Transverse colon (tissue), 4 donors: ENCODE data around the gene ACAP1. TPM values are rescaled to one million over a fixed set of nuclear protein-coding genes. Genes with fewer than 3 reads are reported as not detected.

Source experiments
- DNase-seq: peaks from one replicate; pipeline ENCODE4 v3.0.0-alpha.2; 2019
- H3K27ac ChIP-seq, 4 donors: fragments of 200-600 bp; sonication (generic); 2 replicates each; pipeline ENCODE4 v1.5.1; 2016 to 2018; ENCODE audit warnings: inconsistent platforms in 4 of 4
- H3K27me3 ChIP-seq: fragments of 200-600 bp; sonication (generic); 2 replicates; pipeline ENCODE4 v1.5.1; 2017; ENCODE audit warnings: inconsistent platforms
- H3K36me3 ChIP-seq, 4 donors: fragments of 200-600 bp; sonication (generic); 2 replicates each; pipeline ENCODE4 v1.5.1; 2017 to 2019; ENCODE audit warnings: inconsistent platforms in 4 of 4
- H3K4me1 ChIP-seq, 4 donors: fragments of 200-600 bp; sonication (generic); 2 replicates each; pipeline ENCODE4 v1.5.1; 2017 to 2020; ENCODE audit warnings: inconsistent platforms in 4 of 4
- H3K4me3 ChIP-seq, 4 donors: fragments of 200-600 bp; sonication (generic); 1 replicate in 1 of 4; 2 replicates in 3 of 4; pipeline versions ENCODE4 v1.5.1 to v1.6.1; 2017 to 2019; ENCODE audit warnings: inconsistent platforms in 4 of 4
- H3K9me3 ChIP-seq, 2 donors: fragments of 200-600 bp; sonication (generic); 2 replicates each; pipeline ENCODE4 v1.5.1; 2017 to 2019; ENCODE audit warnings: inconsistent platforms in 2 of 2
- EP300 ChIP-seq: sonication (generic); formaldehyde crosslinking; IDR thresholded peaks from one replicate; pipeline ENCODE4 v1.6.1; 2017; ENCODE audit warnings: antibody characterized with exemption, low read depth
- POLR2A ChIP-seq: fragments of 450-650 bp; IDR thresholded peaks from one replicate; pipeline ENCODE4 v1.6.1; 2016; ENCODE audit warnings: antibody characterized with exemption, mild to moderate bottlenecking, moderate library complexity
- POLR2AphosphoS5 ChIP-seq, 3 donors: sonication (generic); formaldehyde crosslinking; IDR thresholded peaks; one replicate each; pipeline ENCODE4 v1.6.1; 2016; ENCODE audit warnings: antibody characterized with exemption in 3 of 3
- WGBS, 2 donors: methylation state at CpG; one replicate each; pipeline ENCODE4 v1.1.5; 2018; ENCODE audit warnings: low coverage in 1 of 2; 5-methylcytosine and 5-hydroxymethylcytosine counted together
- in situ Hi-C, 4 donors: fragments of 200-750 bp; cut with MboI; loops; one replicate each; pipeline versions ENCODE4 v1.15.0 to v1.15.1; 2017; ENCODE audit warnings: low sequenced_read_pairs in 3 of 4, low pct_ligation_motif_present in 1 of 4, low pct_unique_long_range_greater_than_20kb in 1 of 4
- intact Hi-C: fragments of 100-400 bp; cut with DNase I; formaldehyde crosslinking; loops from one replicate; pipeline ENCODE4 v1.15.1; 2023; ENCODE audit warnings: low total_unique reads
- total RNA-seq, 4 donors: library from RNA; depleted of rRNA; stranded (reverse); fragments of >200 nt; gene quantifications; one replicate each; pipeline ENCODE4 v1.1.0, GENCODE V29; 2016
- TF ChIP-seq, protein P1 (sequence below), 5 experiments: fragments of 200-600 bp in 3 of 5; fragments of 450-650 bp in 2 of 5; sonication (generic) in 3 of 5; IDR thresholded peaks; 1 replicate in 2 of 5; 2 replicates in 3 of 5; pipeline ENCODE4 v1.5.1; 2016 to 2017; ENCODE audit warnings: antibody characterized with exemption in 5 of 5, inconsistent platforms in 3 of 5, mild to moderate bottlenecking in 2 of 5, moderate library complexity in 1 of 5

The ACAP1 gene
- total RNA-seq, 4 donors from 2014 or later, result 4.8 to 21.0 (median 10.0) TPM

DNA sequence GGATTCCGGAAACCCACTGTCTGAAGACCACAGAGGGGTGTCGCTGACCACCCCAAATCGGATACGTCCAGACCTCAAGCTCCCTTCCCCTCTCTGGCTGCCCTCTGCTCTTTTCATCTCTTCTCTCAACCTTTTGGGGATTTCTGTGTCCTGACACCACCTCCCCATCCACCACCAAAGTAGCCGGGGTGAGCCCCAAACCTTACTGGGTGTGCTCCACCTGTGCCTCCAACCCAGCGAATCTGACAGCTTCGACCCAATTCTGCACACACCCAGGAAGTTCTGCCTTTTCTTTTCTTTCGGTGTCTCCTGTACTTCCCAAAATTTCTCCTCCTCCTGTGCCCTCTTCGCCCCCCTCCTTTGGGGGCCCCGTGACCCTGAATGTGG is 16.2 kb downstream of the ACAP1 start:
- no peak for DNase-seq
- Histone ChIP-seq H3K9me3 (no peaks in the 10 kb centered on the region), H3K36me3 (no peaks in the 10 kb centered on the region), H3K27ac (peak overlapping the region; percentile 92 to 98 (median 98)), H3K27me3 (no peaks in the 10 kb centered on the region), H3K4me1 (peaks cover 7 to 58% (median 42%) of the 10 kb centered on the region in 4 donors), H3K4me3 (peak overlapping the region; percentile 68 to 88 (median 74))
- in situ Hi-C loops (loop anchor here in 1 of 4 donors (10.0 kb wide), 1 partner anchor 82 kb away; the partner anchor contains the start of genes FGF11 and TMEM102), intact Hi-C loops (loop anchor here (10.0 kb wide), 1 partner anchor 202 kb away; the partner anchor contains the start of gene TNFSF13)
- 22 to 41% methylated on average over 4 to 10 of the region's 10 CpGs for WGBS, 2 donors
- no peak for TF ChIP-seq POLR2AphosphoS5 (IDR thresholded peaks at IDR 0.05)
- TF ChIP-seq, protein P1, sequence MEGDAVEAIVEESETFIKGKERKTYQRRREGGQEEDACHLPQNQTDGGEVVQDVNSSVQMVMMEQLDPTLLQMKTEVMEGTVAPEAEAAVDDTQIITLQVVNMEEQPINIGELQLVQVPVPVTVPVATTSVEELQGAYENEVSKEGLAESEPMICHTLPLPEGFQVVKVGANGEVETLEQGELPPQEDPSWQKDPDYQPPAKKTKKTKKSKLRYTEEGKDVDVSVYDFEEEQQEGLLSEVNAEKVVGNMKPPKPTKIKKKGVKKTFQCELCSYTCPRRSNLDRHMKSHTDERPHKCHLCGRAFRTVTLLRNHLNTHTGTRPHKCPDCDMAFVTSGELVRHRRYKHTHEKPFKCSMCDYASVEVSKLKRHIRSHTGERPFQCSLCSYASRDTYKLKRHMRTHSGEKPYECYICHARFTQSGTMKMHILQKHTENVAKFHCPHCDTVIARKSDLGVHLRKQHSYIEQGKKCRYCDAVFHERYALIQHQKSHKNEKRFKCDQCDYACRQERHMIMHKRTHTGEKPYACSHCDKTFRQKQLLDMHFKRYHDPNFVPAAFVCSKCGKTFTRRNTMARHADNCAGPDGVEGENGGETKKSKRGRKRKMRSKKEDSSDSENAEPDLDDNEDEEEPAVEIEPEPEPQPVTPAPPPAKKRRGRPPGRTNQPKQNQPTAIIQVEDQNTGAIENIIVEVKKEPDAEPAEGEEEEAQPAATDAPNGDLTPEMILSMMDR (IDR thresholded peaks at IDR 0.05), result peak in 2 of 5 experiments; percentile 58 to 78
- TF ChIP-seq POLR2A, result no peak
- TF ChIP-seq EP300, result no peak

DNA sequence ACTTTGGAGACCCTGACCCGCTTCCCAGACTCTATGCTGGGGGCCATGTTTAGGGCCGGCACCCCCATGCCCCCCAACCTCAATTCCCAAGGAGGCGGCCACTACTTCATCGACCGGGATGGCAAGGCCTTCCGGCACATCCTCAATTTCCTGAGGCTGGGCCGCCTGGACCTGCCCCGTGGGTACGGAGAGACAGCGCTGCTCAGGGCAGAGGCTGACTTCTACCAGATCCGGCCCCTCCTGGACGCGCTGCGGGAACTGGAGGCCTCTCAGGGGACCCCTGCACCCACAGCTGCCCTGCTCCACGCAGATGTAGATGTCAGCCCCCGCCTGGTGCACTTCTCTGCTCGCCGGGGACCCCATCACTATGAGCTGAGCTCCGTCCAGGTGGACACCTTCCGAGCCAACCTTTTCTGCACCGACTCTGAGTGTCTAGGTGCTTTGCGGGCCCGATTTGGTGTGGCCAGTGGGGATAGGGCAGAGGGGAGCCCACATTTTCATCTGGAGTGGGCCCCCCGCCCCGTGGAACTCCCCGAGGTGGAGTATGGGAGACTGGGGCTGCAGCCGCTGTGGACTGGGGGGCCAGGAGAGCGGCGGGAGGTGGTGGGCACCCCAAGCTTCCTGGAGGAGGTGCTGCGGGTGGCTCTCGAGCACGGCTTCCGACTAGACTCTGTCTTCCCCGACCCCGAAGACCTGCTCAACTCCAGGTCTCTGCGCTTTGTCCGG is 16.7 kb downstream of the ACAP1 start:
- in situ Hi-C loops, result loop anchor here in 1 of 4 donors (10.0 kb wide), 1 partner anchor 82 kb away; the partner anchor contains the start of genes FGF11 and TMEM102
- Histone ChIP-seq H3K27ac (peak overlapping the region; percentile 92 to 98 (median 98)), H3K4me3 (peak overlapping the region in 3 of 4 donors; percentile 68 to 88 (median 77)), H3K9me3 (no peaks in the 10 kb centered on the region), H3K27me3 (no peaks in the 10 kb centered on the region), H3K36me3 (no peaks in the 10 kb centered on the region), H3K4me1 (peaks cover 7 to 58% (median 42%) of the 10 kb centered on the region in 4 donors)
- TF ChIP-seq POLR2A (no peak), EP300 (no peak), POLR2AphosphoS5 (IDR thresholded peaks at IDR 0.05) (no peak)
- TF ChIP-seq, protein P1 (IDR thresholded peaks at IDR 0.05), result no peak
- WGBS, 2 donors, result 84 to 85% methylated on average over 4 to 30 of the region's 37 CpGs
- intact Hi-C loops, result loop anchor here (10.0 kb wide), 1 partner anchor 202 kb away; the partner anchor contains the start of gene TNFSF13
- DNase-seq, result peak; percentile 11

- H3K27ac ChIP-seq, result peak overlapping the region in 1 of 4 donors; percentile 22
Measured at GRCh38 chr17:7354262-7354843, 18.0 kb downstream of the ACAP1 start.

More at GRCh38 chr17:7354262-7354843, 18.0 kb downstream of the ACAP1 start:
- H3K4me1 ChIP-seq, result peaks cover 7 to 58% (median 39%) of the 10 kb centered on the region in 4 donors
- H3K27me3 ChIP-seq, result no peaks in the 10 kb centered on the region
- intact Hi-C loops (loop anchor here (2.0 to 10.0 kb wide), 2 partner anchors 200 to 444 kb away; partner anchors contain the start of gene TNFSF13), in situ Hi-C loops (loop anchor here in 1 of 4 donors (10.0 kb wide), 1 partner anchor 80 kb away; the partner anchor contains the start of genes FGF11 and TMEM102)
- H3K36me3 ChIP-seq, result no peaks in the 10 kb centered on the region
- 65 to 77% methylated on average over 5 to 9 of the region's 9 CpGs for WGBS, 2 donors
- H3K4me3 ChIP-seq, result no peak overlapping the region
- DNase-seq, result peak; percentile 22
- TF ChIP-seq, protein P1 (IDR thresholded peaks at IDR 0.05), result no peak
- TF ChIP-seq POLR2A (no peak), POLR2AphosphoS5 (IDR thresholded peaks at IDR 0.05) (no peak), EP300 (no peak)
- H3K9me3 ChIP-seq, result no peaks in the 10 kb centered on the region
